ENCODE results near the gene CDC42.

CDC42 gene

DNA sequence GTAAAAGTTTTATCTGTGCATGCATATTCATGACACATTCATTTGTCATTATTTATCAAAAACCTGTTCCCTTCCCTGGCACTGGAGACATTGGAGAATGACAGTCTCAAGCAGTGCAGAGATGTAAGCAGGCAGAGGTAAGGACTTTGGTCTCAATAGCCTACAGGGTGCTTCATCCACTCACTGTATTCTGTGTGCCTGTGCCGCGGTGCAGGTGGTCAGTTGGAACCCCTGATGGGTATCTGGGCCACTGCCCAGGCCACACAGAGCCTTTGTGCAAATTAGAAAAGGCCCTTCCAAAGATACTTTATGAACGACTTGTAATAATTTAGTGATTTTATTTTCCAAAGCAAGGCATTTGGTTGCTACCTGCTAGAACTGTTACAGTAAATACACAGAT, 44.0 kb downstream of the CDC42 start:
- ChIA-PET CTCF (interaction anchor here (2.6 kb wide), 1 partner anchor 9 kb away, joined by 7 read pairs; no protein-coding TSS in a partner anchor), POLR2A (no interaction called here)
- no peak for DNase-seq (ENCODE audit: extremely low spot score)
- TF ChIP-seq CTCF (IDR thresholded peaks at IDR 0.05; ENCODE audit: control extremely low read depth, extremely low read depth, low read depth, missing control alignments) = no peak

DNA sequence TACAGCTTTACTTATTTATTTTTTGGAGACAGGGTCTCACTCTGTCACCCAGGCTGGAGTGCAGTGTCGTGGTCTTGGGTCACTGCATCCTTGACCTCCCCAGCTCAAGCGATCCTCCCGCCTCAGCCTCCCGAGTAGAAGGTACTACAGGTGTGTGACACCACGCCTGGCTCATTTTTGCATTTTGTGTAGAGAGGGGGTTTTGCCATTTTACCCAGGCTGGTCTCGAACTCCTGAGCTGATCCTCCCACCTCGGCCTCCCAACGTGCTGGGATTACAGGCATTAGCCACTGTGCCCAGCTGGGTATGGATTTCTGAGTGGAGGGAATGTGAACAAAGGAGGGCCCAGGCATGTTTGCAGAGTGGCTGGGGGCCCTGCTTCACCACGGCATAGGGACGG, 46.2 kb downstream of the CDC42 start:
- no peak for DNase-seq (ENCODE audit: extremely low spot score)
- no peak for TF ChIP-seq CTCF (IDR thresholded peaks at IDR 0.05; ENCODE audit: control extremely low read depth, extremely low read depth, low read depth, missing control alignments)
- ChIA-PET POLR2A (interaction anchor here (1.0 kb wide), 1 partner anchor 73 kb away, joined by 5 read pairs; no protein-coding TSS in a partner anchor), CTCF (interaction anchor here (0.8 to 1.8 kb wide), 6 partner anchors 8 to 318 kb away, joined by 3 to 6 read pairs (median 4); no protein-coding TSS in a partner anchor)

GRCh38 chr1:22100168-22100567, 47.7 kb downstream of the CDC42 start:
- TF ChIP-seq CTCF (IDR thresholded peaks at IDR 0.05; ENCODE audit: control extremely low read depth, extremely low read depth, low read depth, missing control alignments) = no peak
- POLR2A ChIA-PET = no interaction called here
- no peak for DNase-seq (ENCODE audit: extremely low spot score)
- CTCF ChIA-PET = interaction anchor here (1.1 to 1.8 kb wide), 6 partner anchors 8 to 31 kb away, joined by 3 to 6 read pairs (median 5); no protein-coding TSS in a partner anchor

DNA sequence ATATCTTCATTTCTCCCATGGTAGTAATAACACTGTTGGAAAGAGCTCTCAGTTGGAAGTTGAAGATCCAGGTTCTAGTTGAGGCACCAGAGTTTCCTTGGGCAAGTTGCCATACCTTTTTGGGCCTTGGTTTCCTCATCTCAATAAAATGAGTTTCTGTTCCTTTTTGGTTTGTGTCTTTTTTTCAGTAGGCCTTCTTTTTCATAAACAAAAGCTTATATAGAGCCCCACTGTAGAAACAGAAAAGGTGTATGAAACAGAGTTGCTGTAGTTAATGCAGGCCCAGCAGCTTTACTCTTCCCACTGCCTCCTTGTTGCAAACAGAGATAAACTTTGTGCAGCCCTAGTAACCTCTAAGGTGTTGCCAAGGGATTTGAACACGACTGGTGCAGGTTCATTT, 48.7 kb downstream of the CDC42 start:
- TF ChIP-seq CTCF (IDR thresholded peaks at IDR 0.05; ENCODE audit: control extremely low read depth, extremely low read depth, low read depth, missing control alignments) = no peak
- CTCF ChIA-PET = interaction anchor here (1.2 to 1.6 kb wide), 5 partner anchors 9 to 315 kb away, joined by 3 to 5 read pairs (median 4); no protein-coding TSS in a partner anchor
- DNase-seq (ENCODE audit: extremely low spot score) = no peak
- POLR2A ChIA-PET = no interaction called here

DNA sequence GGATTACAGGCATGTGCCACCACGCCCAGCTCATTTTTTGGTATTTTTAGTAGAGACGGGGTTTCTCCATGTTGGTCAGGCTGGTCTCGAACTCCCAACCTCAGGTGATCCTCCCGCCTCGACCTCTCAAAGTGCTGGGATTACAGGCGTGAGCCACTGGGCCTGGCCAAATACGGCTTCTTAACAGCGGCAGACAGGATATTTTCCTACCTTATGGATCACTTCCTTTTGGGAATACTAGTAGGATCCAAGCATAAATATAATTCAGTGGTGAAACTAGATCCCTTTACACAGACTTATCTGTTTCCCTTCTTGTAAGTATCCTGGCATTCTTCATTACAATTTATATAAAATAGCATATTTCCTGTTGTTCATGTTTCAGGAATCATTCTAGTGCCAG, 49.5 kb downstream of the CDC42 start:
- ChIA-PET POLR2A (no interaction called here), CTCF (interaction anchor here (1.6 kb wide), 2 partner anchors 9 to 314 kb away, joined by 4 to 5 read pairs; no protein-coding TSS in a partner anchor)
- no peak for TF ChIP-seq CTCF (IDR thresholded peaks at IDR 0.05; ENCODE audit: control extremely low read depth, extremely low read depth, low read depth, missing control alignments)
- DNase-seq (ENCODE audit: extremely low spot score) = no peak

- ChIA-PET POLR2A (no interaction called here), CTCF (interaction anchor here (1.2 to 1.3 kb wide), 2 partner anchors 10 to 313 kb away, joined by 3 to 4 read pairs; no protein-coding TSS in a partner anchor)
- no peak for TF ChIP-seq CTCF (IDR thresholded peaks at IDR 0.05; ENCODE audit: control extremely low read depth, extremely low read depth, low read depth, missing control alignments)
- no peak for DNase-seq (ENCODE audit: extremely low spot score)
Observed at GRCh38 chr1:22102746-22103145, 50.2 kb downstream of the CDC42 start.
